Spleen (tissue), 7 donors: ENCODE data around the gene CCDC192.

Experiments
- POLR2A ChIP-seq, 3 donors: fragments of 450-650 bp; IDR thresholded peaks; one replicate each; pipeline ENCODE4 v1.5.1; 2017; ENCODE audit warnings: antibody characterized with exemption in 3 of 3, mild to moderate bottlenecking in 1 of 3
- POLR2AphosphoS5 ChIP-seq, 3 donors: sonication (generic); formaldehyde crosslinking; IDR thresholded peaks; one replicate each; pipeline ENCODE4 v1.5.1; 2017; ENCODE audit warnings: antibody characterized with exemption in 3 of 3
- TF ChIP-seq, protein P1 (sequence below), 11 experiments: fragments of 200-600 bp in 7 of 11; fragments of 450-650 bp in 4 of 11; sonication (generic) in 4 of 11; IDR thresholded peaks in 8 of 11; conservative IDR thresholded peaks in 3 of 11; 1 replicate in 7 of 11; 2 replicates in 4 of 11; pipeline versions ENCODE4 v1.4.0 to v1.8.0; 2016 to 2021; ENCODE audit warnings: antibody characterized with exemption in 11 of 11, inconsistent platforms in 4 of 11, mild to moderate bottlenecking in 1 of 11
- donor health status: DM: no; HTN: no; CAD: no; lungs with moderate emphysema.
- donor health status: DM: no; HTN: no; CAD: no.
- donor health status: DM: no; HTN: no; CAD: no.

DNA sequence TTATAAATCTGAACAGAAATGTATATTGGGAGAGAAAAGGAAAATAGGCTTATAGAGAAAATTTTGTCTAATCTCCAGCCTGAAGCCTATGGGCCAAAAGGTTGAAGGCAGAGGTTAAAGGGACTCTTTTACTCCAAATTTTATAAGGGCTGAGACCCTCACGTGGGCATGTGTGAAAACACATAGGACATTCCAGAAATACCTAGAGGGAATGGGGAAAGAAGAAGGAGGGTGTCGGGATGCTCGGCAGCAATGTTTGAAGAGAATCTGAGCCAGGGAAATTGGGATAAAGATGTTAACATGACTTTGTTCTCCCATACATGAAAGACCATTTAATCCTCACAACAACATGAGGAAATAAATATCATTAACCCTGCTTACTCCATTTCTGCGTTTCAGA is 278.3 kb downstream of the CCDC192 start:
- TF ChIP-seq, protein P1, sequence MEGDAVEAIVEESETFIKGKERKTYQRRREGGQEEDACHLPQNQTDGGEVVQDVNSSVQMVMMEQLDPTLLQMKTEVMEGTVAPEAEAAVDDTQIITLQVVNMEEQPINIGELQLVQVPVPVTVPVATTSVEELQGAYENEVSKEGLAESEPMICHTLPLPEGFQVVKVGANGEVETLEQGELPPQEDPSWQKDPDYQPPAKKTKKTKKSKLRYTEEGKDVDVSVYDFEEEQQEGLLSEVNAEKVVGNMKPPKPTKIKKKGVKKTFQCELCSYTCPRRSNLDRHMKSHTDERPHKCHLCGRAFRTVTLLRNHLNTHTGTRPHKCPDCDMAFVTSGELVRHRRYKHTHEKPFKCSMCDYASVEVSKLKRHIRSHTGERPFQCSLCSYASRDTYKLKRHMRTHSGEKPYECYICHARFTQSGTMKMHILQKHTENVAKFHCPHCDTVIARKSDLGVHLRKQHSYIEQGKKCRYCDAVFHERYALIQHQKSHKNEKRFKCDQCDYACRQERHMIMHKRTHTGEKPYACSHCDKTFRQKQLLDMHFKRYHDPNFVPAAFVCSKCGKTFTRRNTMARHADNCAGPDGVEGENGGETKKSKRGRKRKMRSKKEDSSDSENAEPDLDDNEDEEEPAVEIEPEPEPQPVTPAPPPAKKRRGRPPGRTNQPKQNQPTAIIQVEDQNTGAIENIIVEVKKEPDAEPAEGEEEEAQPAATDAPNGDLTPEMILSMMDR (IDR thresholded peaks at IDR 0.05 in 8 of 11, conservative IDR thresholded peaks at IDR 0.05 in 3 of 11) = no peak
- TF ChIP-seq POLR2AphosphoS5 (IDR thresholded peaks at IDR 0.05) = no peak
- no peak for TF ChIP-seq POLR2A (IDR thresholded peaks at IDR 0.05)
